Aorta (tissue), 5 donors: ENCODE measurements around the gene PLCXD1. TPM values are rescaled to one million over a fixed set of nuclear protein-coding genes. Genes with fewer than 3 reads are reported as not detected.

Experiments
- ATAC-seq: fragments of 200-7000 bp; cut with Tn5 transposase; one replicate; pipeline ENCODE4 v1.9.1; 2022; ENCODE audit warnings: moderate library complexity; ENCODE audit not compliant: low FRiP score
- DNase-seq, 2 donors: peaks; one replicate each; pipeline ENCODE4 v3.0.0-alpha.2; 2020
- H3K27ac ChIP-seq, 2 donors: one replicate each; pipeline ENCODE4 v1.5.1; 2013; ENCODE audit warnings: low read length in 2 of 2, mild to moderate bottlenecking in 2 of 2, moderate library complexity in 2 of 2, control low read depth in 1 of 2, inconsistent platforms in 1 of 2, low read depth in 1 of 2
- H3K27me3 ChIP-seq, 2 donors: one replicate each; pipeline ENCODE4 v1.6.1; 2013; ENCODE audit warnings: control low read depth in 1 of 2, low read length in 1 of 2, mild to moderate bottlenecking in 1 of 2, moderate library complexity in 1 of 2; ENCODE audit not compliant: insufficient read depth in 2 of 2, control insufficient read depth in 1 of 2
- H3K36me3 ChIP-seq, 2 donors: one replicate each; pipeline ENCODE4 v1.6.1; 2013; ENCODE audit warnings: control low read depth in 1 of 2, low read length in 1 of 2, mild to moderate bottlenecking in 1 of 2; ENCODE audit not compliant: insufficient read depth in 2 of 2, control insufficient read depth in 1 of 2
- H3K4me1 ChIP-seq, 2 donors: one replicate each; pipeline ENCODE4 v1.6.1; 2013; ENCODE audit warnings: low read length in 2 of 2, control low read depth in 1 of 2, mild to moderate bottlenecking in 1 of 2, moderate library complexity in 1 of 2; ENCODE audit not compliant: insufficient read depth in 2 of 2, control insufficient read depth in 1 of 2
- H3K4me3 ChIP-seq, 2 donors: one replicate each; pipeline ENCODE4 v1.5.1; 2013; ENCODE audit warnings: low read length in 2 of 2, control low read depth in 1 of 2, mild to moderate bottlenecking in 1 of 2
- H3K9me3 ChIP-seq: one replicate; pipeline ENCODE4 v1.6.1; 2013; ENCODE audit warnings: mild to moderate bottlenecking, low read length; ENCODE audit not compliant: control insufficient read depth
- WGBS, 2 donors: extraction: QIAGEN DNeasy Blood & Tissue Kit; methylation state at CpG; one replicate each; pipeline ENCODE4 v1.1.7; 2013; 5-methylcytosine and 5-hydroxymethylcytosine counted together
- intact Hi-C, 2 donors: fragments of 100-400 bp; cut with DNase I; formaldehyde crosslinking; loops; one replicate each; pipeline versions ENCODE4 v1.14.2 to v1.15.0; 2022
- polyA plus RNA-seq, 2 donors: library from polyadenylated mRNA; stranded (reverse); fragments of 200-250 nt; gene quantifications; one replicate each; pipeline ENCODE4 v1.2.3, GENCODE V29; 2013
- total RNA-seq, 2 donors: library from RNA; stranded (reverse); fragmentation: NEBNext Ultra II Directional; extraction: Animal tissue kit (Norgen Biotek cat#: 25700); gene quantifications; one replicate each; pipeline ENCODE4 v1.2.1, GENCODE V29; 2021
- donor health status: healthy with polysubstance abuse.
- donor health status: Bipolar disorder and iron deficiency.
- donor health status: DM: no; HTN: no; CAD: no.
- donor health status: DM: no; HTN: no; CAD: no.
- donor health status: DM: yes; HTN: yes; CAD: no.

The PLCXD1 gene
- total and polyA plus RNA-seq, 4 donors = 1.3 to 16.3 (median 6.7) TPM

- Histone ChIP-seq H3K9me3 (no peaks in the 10 kb centered on the region), H3K4me1 (no peaks in the 10 kb centered on the region), H3K36me3 (no peaks in the 10 kb centered on the region), H3K27ac (no peak overlapping the region), H3K4me3 (no peak overlapping the region), H3K27me3 (no peaks in the 10 kb centered on the region)
- ATAC-seq = no peak
- intact Hi-C loops = no loop called here
- 91 to 95% methylated on average over 41 to 52 of the region's 52 CpGs for WGBS, 2 donors
- DNase-seq = peak; percentile 43 to 63
Observed at GRCh38 chrX:340641-341423, 59.7 kb downstream of the PLCXD1 start.

GRCh38 chrX:341541-342101, 60.4 kb downstream of the PLCXD1 start:
- ATAC-seq (peak; percentile 37), DNase-seq (peak; percentile 32 to 61)
- no peaks in the 10 kb centered on the region for H3K4me1 ChIP-seq
- H3K27me3 ChIP-seq = no peaks in the 10 kb centered on the region
- H3K9me3 ChIP-seq = no peaks in the 10 kb centered on the region
- 96% methylated on average over 36 of the region's 36 CpGs for WGBS, 2 donors
- intact Hi-C loops = no loop called here
- H3K4me3 ChIP-seq = no peak overlapping the region
- H3K27ac ChIP-seq = no peak overlapping the region
- no peaks in the 10 kb centered on the region for H3K36me3 ChIP-seq

DNA sequence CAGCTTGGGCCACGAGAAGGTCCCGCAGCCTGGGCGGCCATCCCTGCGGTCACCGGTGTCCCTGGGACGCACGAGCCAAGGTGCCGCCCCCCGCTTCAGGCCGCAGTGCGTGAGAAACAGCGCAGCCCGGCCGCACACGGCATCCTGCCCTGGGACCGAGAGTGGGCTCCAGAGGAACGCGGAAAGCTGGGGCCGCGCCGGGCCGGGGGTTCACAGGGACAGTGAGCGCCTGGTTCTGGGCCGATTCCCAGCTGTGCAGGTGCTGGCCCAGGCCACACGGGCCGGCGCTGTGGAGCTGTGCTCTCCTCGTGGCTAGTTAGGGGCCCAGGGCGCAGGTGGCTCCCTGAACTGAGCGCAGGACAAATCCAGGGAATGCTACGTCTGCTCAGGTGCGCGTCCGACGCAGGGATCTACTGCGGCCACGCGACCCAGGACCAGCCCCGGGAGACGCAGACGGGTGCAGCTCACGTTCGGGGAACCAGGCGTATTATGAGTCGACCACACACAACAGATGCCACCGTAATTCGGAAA, 63.3 kb downstream of the PLCXD1 start:
- Histone ChIP-seq H3K9me3 (no peaks in the 10 kb centered on the region), H3K36me3 (no peaks in the 10 kb centered on the region), H3K4me3 (no peak overlapping the region), H3K27ac (no peak overlapping the region), H3K27me3 (no peaks in the 10 kb centered on the region), H3K4me1 (no peaks in the 10 kb centered on the region)
- intact Hi-C loops = no loop called here
- peak; percentile 26 to 70 for DNase-seq
- ATAC-seq = peak; percentile 15
- 98 to 99% methylated on average over 47 of the region's 47 CpGs for WGBS, 2 donors

- ATAC-seq (no peak), DNase-seq (peak; percentile 25 to 65)
- Histone ChIP-seq H3K36me3 (no peaks in the 10 kb centered on the region), H3K27ac (no peak overlapping the region), H3K4me1 (no peaks in the 10 kb centered on the region), H3K9me3 (no peaks in the 10 kb centered on the region), H3K4me3 (no peak overlapping the region), H3K27me3 (no peaks in the 10 kb centered on the region)
- intact Hi-C loops = no loop called here
- 95 to 96% methylated on average over 55 to 63 of the region's 63 CpGs for WGBS, 2 donors
Observed at GRCh38 chrX:345020-345925, 64.1 kb downstream of the PLCXD1 start.

DNA sequence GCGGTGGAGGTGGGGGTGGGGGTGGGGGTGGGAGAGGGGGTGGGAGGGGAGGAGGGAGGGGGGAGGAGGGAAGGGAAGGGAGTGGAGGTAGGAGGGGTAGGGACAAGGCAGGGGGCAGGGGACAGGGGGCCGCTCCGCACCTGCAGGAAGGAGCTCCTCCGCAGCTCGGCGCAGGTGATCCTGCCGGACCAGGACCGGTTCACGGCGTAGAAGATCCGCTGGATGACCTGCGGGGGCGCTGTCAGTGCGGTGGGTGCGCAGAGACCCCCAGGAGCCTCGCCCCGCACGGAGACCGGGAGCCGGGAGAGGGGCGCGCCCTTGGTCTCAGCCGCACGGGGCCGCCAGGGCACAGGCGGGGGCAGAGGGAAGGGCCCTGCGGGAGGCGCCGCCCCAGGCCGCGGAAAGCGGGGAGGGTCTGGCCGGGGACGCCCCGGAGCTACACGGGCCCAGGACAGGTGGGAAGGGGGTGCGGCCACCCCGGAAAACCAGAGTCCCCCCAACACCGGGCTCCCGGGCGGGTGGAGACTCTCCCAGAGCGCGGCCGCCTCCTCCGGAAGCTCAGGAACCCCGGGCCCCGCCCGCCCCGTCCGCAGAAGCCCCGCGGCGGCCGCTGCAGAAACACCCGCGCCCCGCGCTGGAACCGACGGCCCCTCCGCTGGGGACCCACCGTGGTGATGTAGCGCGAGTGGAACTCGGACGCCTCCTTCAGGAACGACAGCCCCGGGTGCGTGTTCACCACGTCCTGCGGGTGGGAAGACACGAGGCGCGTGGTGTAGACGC, 65.0 kb downstream of the PLCXD1 start:
- WGBS, 2 donors = 95 to 96% methylated on average over 65 to 75 of the region's 75 CpGs
- Histone ChIP-seq H3K27me3 (no peaks in the 10 kb centered on the region), H3K27ac (no peak overlapping the region), H3K4me1 (no peaks in the 10 kb centered on the region), H3K9me3 (no peaks in the 10 kb centered on the region), H3K36me3 (no peaks in the 10 kb centered on the region), H3K4me3 (no peak overlapping the region)
- DNase-seq (peak; percentile 40 to 72), ATAC-seq (peak; percentile 28)
- intact Hi-C loops = no loop called here

GRCh38 chrX:347351-348117, 66.4 kb downstream of the PLCXD1 start:
- Histone ChIP-seq H3K36me3 (no peaks in the 10 kb centered on the region), H3K27ac (no peak overlapping the region), H3K4me3 (no peak overlapping the region), H3K9me3 (no peaks in the 10 kb centered on the region), H3K27me3 (no peaks in the 10 kb centered on the region), H3K4me1 (no peaks in the 10 kb centered on the region)
- DNase-seq = peak; percentile 38 to 65
- ATAC-seq = no peak
- intact Hi-C loops = no loop called here
- 98% methylated on average over 59 of the region's 59 CpGs for WGBS, 2 donors

DNA sequence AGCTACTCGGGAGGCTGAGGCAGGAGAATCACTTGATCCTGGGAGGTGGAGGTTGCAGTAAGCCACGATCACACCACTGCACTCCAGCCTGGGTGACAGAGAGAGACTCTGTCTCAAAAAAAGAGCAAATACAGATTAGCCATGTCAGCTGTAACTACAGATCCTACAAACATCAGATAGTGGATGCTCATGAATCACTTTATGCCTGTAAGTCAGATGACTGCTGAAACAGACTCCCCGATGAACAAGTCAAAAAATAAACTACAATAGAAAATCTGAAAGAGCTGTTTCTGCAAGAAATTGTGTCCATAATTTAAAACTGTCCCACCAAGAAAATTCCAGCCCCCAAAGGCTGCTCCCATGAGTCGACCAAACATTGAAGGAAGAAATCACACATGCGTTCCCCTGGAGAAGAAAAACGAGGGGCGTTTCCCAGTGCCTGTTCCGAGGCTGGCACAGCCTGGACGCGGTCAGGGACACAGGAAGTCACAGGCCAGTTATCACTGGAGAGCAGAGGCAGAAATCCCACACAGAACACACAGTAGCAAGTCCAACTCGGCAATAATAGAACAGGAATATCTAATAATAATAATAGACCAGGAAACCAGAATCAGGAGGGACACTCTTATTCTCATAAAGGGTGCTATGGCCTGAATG, 67.4 kb downstream of the PLCXD1 start:
- 68% methylated on average over 11 of the region's 11 CpGs for WGBS, 2 donors
- no peak for ATAC-seq
- no peaks in the 10 kb centered on the region for H3K36me3 ChIP-seq

More for the DNA sequence above, 67.4 kb downstream of the PLCXD1 start:
- no peak overlapping the region for H3K27ac ChIP-seq
- no peaks in the 10 kb centered on the region for H3K27me3 ChIP-seq
- H3K4me3 ChIP-seq = no peak overlapping the region
- no peaks in the 10 kb centered on the region for H3K4me1 ChIP-seq
- peak; percentile 16 to 25 for DNase-seq
- H3K9me3 ChIP-seq = no peaks in the 10 kb centered on the region
- intact Hi-C loops = no loop called here
